ENCODE measurements around the gene SOCS3.

- TF ChIP-seq REST (IDR thresholded peaks at IDR 0.05; ENCODE audit: insufficient read depth in 1 of 2, low read depth in 2 of 2, low read length in 2 of 2), result no peak
- no peak for TF ChIP-seq POLR2AphosphoS5 (IDR thresholded peaks at IDR 0.05; ENCODE audit: low read depth, low read length)
These were observed 43.6 kb downstream of the SOCS3 start for GRCh38 chr17:78316115-78316866.

Data from PFSK-1 (cell line).